ENCODE data around the gene CCDC83. TPM values are rescaled to one million over a fixed set of nuclear protein-coding genes. Genes with fewer than 3 reads are reported as not detected.
"Not testable (repeated sequence)": the region's sequence is repeated elsewhere in the genome, so short reads cannot be mapped to it uniquely, and the experiment has no call there.

The CCDC83 gene
- total and polyA plus RNA-seq, 2 experiments from 2014 or later = not detected

- H3K4me1 ChIP-seq (ENCODE audit: insufficient read depth) = no peaks in the 10 kb centered on the region
- no peaks in the 10 kb centered on the region for H3K9me3 ChIP-seq (ENCODE audit: low read depth)
- no peaks in the 10 kb centered on the region for H3K79me2 ChIP-seq (ENCODE audit: insufficient read depth)
- no peak overlapping the region for H3K9ac ChIP-seq
- H2AFZ ChIP-seq = no peak overlapping the region
- no peaks in the 10 kb centered on the region for H3F3A ChIP-seq (ENCODE audit: insufficient read depth)
- no peaks in the 10 kb centered on the region for H3K27me3 ChIP-seq (replicated peaks; ENCODE audit: insufficient read depth)
- no peak overlapping the region for H3K27ac ChIP-seq
- no peak for DNase-seq
- H4K20me1 ChIP-seq (ENCODE audit: insufficient read depth) = no peaks in the 10 kb centered on the region
- 62 to 69% methylated on average over 1 of the region's 1 CpG for WGBS, 2 experiments (ENCODE audit: low coverage in 1 of 2, low lambda C conversion rate in 2 of 2, missing lambda C conversion rate in 2 of 2)
- no peaks in the 10 kb centered on the region for H3K36me3 ChIP-seq (ENCODE audit: low read depth)
- no peaks in the 10 kb centered on the region for H3K9me2 ChIP-seq (ENCODE audit: insufficient read depth)
- in situ Hi-C loops (cut with MboI) = no loop called here
- TF ChIP-seq EZH2phosphoT487 (IDR thresholded peaks at IDR 0.05; ENCODE audit: insufficient read depth, low read depth) (no peak), EZH2 (IDR thresholded peaks at IDR 0.05; ENCODE audit: insufficient read depth, poor library complexity, severe bottlenecking) (no peak)
- no peak overlapping the region for H3K4me3 ChIP-seq
- H3K4me2 ChIP-seq (ENCODE audit: unreplicated experiment) = no peak overlapping the region
These were observed 68.3 kb downstream of the CCDC83 start for GRCh38 chr11:85923455-85923854.

- H3K4me2 ChIP-seq (ENCODE audit: unreplicated experiment); H2AFZ ChIP-seq; H3K79me2 ChIP-seq (ENCODE audit: insufficient read depth); DNase-seq; H3K9me2 ChIP-seq (ENCODE audit: insufficient read depth); H3K4me3 ChIP-seq; H3F3A ChIP-seq (ENCODE audit: insufficient read depth); H3K9ac ChIP-seq; in situ Hi-C loops (cut with MboI); H3K27ac ChIP-seq; H4K20me1 ChIP-seq (ENCODE audit: insufficient read depth); H3K27me3 ChIP-seq (replicated peaks; ENCODE audit: insufficient read depth); H3K9me3 ChIP-seq (ENCODE audit: low read depth); H3K36me3 ChIP-seq (ENCODE audit: low read depth); H3K4me1 ChIP-seq (ENCODE audit: insufficient read depth): not testable (repeated sequence)
- WGBS, 2 experiments (ENCODE audit: low coverage in 1 of 2, low lambda C conversion rate in 2 of 2, missing lambda C conversion rate in 2 of 2) = 51 to 58% methylated on average over 2 of the region's 2 CpGs
These were observed 71.6 kb downstream of the CCDC83 start for GRCh38 chr11:85926653-85927214.

- no peaks in the 10 kb centered on the region for H3K9me2 ChIP-seq (ENCODE audit: insufficient read depth)
- H3K9me3 ChIP-seq (ENCODE audit: low read depth) = no peaks in the 10 kb centered on the region
- no peaks in the 10 kb centered on the region for H3F3A ChIP-seq (ENCODE audit: insufficient read depth)
- no peaks in the 10 kb centered on the region for H3K4me1 ChIP-seq (ENCODE audit: insufficient read depth)
- no peaks in the 10 kb centered on the region for H3K79me2 ChIP-seq (ENCODE audit: insufficient read depth)
- 79 to 80% methylated on average over 11 of the region's 11 CpGs for WGBS, 2 experiments (ENCODE audit: low coverage in 1 of 2, low lambda C conversion rate in 2 of 2, missing lambda C conversion rate in 2 of 2)
- no peak for DNase-seq
- TF ChIP-seq EZH2phosphoT487 (IDR thresholded peaks at IDR 0.05; ENCODE audit: insufficient read depth, low read depth) (no peak), EZH2 (IDR thresholded peaks at IDR 0.05; ENCODE audit: insufficient read depth, poor library complexity, severe bottlenecking) (no peak)
- no peaks in the 10 kb centered on the region for H4K20me1 ChIP-seq (ENCODE audit: insufficient read depth)
- in situ Hi-C loops (cut with MboI) = no loop called here
- H3K4me2 ChIP-seq (ENCODE audit: unreplicated experiment) = no peak overlapping the region
- H3K4me3 ChIP-seq = no peak overlapping the region
- no peak overlapping the region for H3K9ac ChIP-seq
- H3K27ac ChIP-seq = no peak overlapping the region
- H2AFZ ChIP-seq = no peak overlapping the region
- H3K27me3 ChIP-seq (replicated peaks; ENCODE audit: insufficient read depth) = no peaks in the 10 kb centered on the region
- H3K36me3 ChIP-seq (ENCODE audit: low read depth) = no peaks in the 10 kb centered on the region
These were observed 75.7 kb downstream of the CCDC83 start for GRCh38 chr11:85930879-85931366.

GRCh38 chr11:85934596-85935169, 79.5 kb downstream of the CCDC83 start:
- H3K79me2 ChIP-seq (ENCODE audit: insufficient read depth) = no peaks in the 10 kb centered on the region
- no peak for DNase-seq
- H3K27ac ChIP-seq = no peak overlapping the region
- in situ Hi-C loops (cut with MboI) = no loop called here
- no peaks in the 10 kb centered on the region for H3K27me3 ChIP-seq (replicated peaks; ENCODE audit: insufficient read depth)
- TF ChIP-seq EZH2phosphoT487 (IDR thresholded peaks at IDR 0.05; ENCODE audit: insufficient read depth, low read depth) = no peak
- no peak for TF ChIP-seq EZH2 (IDR thresholded peaks at IDR 0.05; ENCODE audit: insufficient read depth, poor library complexity, severe bottlenecking)
- H3K9ac ChIP-seq = no peak overlapping the region
- 46 to 49% methylated on average over 46 to 47 of the region's 47 CpGs for WGBS, 2 experiments (ENCODE audit: low coverage in 1 of 2, low lambda C conversion rate in 2 of 2, missing lambda C conversion rate in 2 of 2)
- H4K20me1 ChIP-seq (ENCODE audit: insufficient read depth) = no peaks in the 10 kb centered on the region
- 0 out of 2 replicates have a peak overlapping the region, but pooled peaks have one; percentile 11 for H2AFZ ChIP-seq
- no peaks in the 10 kb centered on the region for H3K9me3 ChIP-seq (ENCODE audit: low read depth)
- H3K4me2 ChIP-seq (ENCODE audit: unreplicated experiment) = no peak overlapping the region
- H3K36me3 ChIP-seq (ENCODE audit: low read depth) = no peaks in the 10 kb centered on the region
- H3K4me3 ChIP-seq = no peak overlapping the region
- no peaks in the 10 kb centered on the region for H3K9me2 ChIP-seq (ENCODE audit: insufficient read depth)
- no peaks in the 10 kb centered on the region for H3K4me1 ChIP-seq (ENCODE audit: insufficient read depth)
- H3F3A ChIP-seq (ENCODE audit: insufficient read depth) = peaks cover 3% of the 10 kb centered on the region; the same call in 1 of the 2 replicates

Data from GM23248 (cell line).